Heart right ventricle (tissue), 16 donors: ENCODE measurements around the gene TMEM158. TPM values are rescaled to one million over a fixed set of nuclear protein-coding genes. Genes with fewer than 3 reads are reported as not detected.

Source experiments
- ATAC-seq, 8 donors: fragments of 200-7000 bp; cut with Tn5 transposase; one replicate each; pipeline ENCODE4 v1.9.1; 2020; ENCODE audit warnings: mild to moderate bottlenecking in 8 of 8, moderate library complexity in 8 of 8, moderate number of reproducible peaks in 1 of 8
- DNase-seq, 2 donors: peaks; one replicate each; pipeline ENCODE4 v3.0.0-alpha.2; 2020
- H3K27ac ChIP-seq, 10 donors: fragments of 200-600 bp; sonication (generic) in 2 of 10; one replicate each; pipeline versions ENCODE4 v1.5.0 to v1.8.0; 2020 to 2022; ENCODE audit warnings: mild to moderate bottlenecking in 3 of 10
- H3K27me3 ChIP-seq, 7 donors: fragments of 200-600 bp; one replicate each; pipeline ENCODE4 v1.8.0; 2021 to 2022; ENCODE audit warnings: mild to moderate bottlenecking in 2 of 7
- H3K36me3 ChIP-seq, 9 donors: fragments of 200-600 bp; sonication (generic) in 1 of 9; one replicate each; pipeline versions ENCODE4 v1.5.0 to v1.8.0; 2020 to 2022; ENCODE audit warnings: mild to moderate bottlenecking in 2 of 9
- H3K4me1 ChIP-seq, 9 donors: fragments of 200-600 bp; sonication (generic) in 1 of 9; one replicate each; pipeline versions ENCODE4 v1.5.0 to v1.8.0; 2020 to 2022; ENCODE audit warnings: mild to moderate bottlenecking in 4 of 9
- H3K4me3 ChIP-seq, 10 donors: fragments of 200-600 bp; sonication (generic) in 2 of 10; one replicate each; pipeline versions ENCODE4 v1.5.0 to v1.8.0; 2020 to 2022; ENCODE audit warnings: mild to moderate bottlenecking in 7 of 10, moderate library complexity in 2 of 10
- H3K9me3 ChIP-seq, 11 donors: fragments of 200-600 bp in 10 of 11; sonication (generic) in 2 of 11; one replicate each; pipeline versions ENCODE4 v1.5.0 to v1.8.0; 2013 to 2022; ENCODE audit warnings: mild to moderate bottlenecking in 2 of 11, control low read depth in 1 of 11, moderate library complexity in 1 of 11
- WGBS, 2 donors: extraction: QIAGEN DNeasy Blood & Tissue Kit; methylation state at CpG; one replicate each; pipeline ENCODE4 v1.1.7; 2013; ENCODE audit warnings: inconsistent platforms in 1 of 2; 5-methylcytosine and 5-hydroxymethylcytosine counted together
- intact Hi-C, 10 donors: fragments of 100-400 bp; cut with DNase I; formaldehyde crosslinking; loops; one replicate each; pipeline versions ENCODE4 v1.11.1 to v1.14.2; 2022
- polyA plus RNA-seq, 2 donors: library from polyadenylated mRNA; stranded (reverse); fragments of 200-250 nt; gene quantifications; one replicate each; pipeline ENCODE4 v1.2.3, GENCODE V29; 2013
- total RNA-seq, 10 donors: library from RNA; stranded (reverse); fragmentation: NEBNext Ultra II Directional in 3 of 10; extraction: Animal tissue kit (Norgen Biotek cat#: 25700) in 3 of 10; gene quantifications; one replicate each; pipeline versions ENCODE4 v1.2.1 to v1.2.4, GENCODE V29; 2021 to 2023
- TF ChIP-seq, protein P1 (sequence below), 9 donors: fragments of 200-600 bp; sonication (generic) in 2 of 9; IDR thresholded peaks; one replicate each; pipeline versions ENCODE4 v1.5.0 to v1.8.0; 2021 to 2022; ENCODE audit warnings: antibody characterized with exemption in 9 of 9, mild to moderate bottlenecking in 5 of 9, moderate library complexity in 1 of 9
- donor health status: Arrhythmogenic right ventricular cardiomyopathy.
- donor health status: ischemic (EF 13 %, LVEDD 7.1; RV severe dilation, severe dysfunction).
- donor health status: healthy with polysubstance abuse.
- donor health status: DM: no; HTN: yes; CAD: no.
- donor health status: DM: no; HTN: no; CAD: no.
- donor health status: ischemic (EF 25% LVEDD 6.9; RV normal size, moderate dysfunction).
- donor health status: ischemic (EF 25% LVEDD 5.7; RV mildly dilated, moderate dysfunction).
- donor health status: healthy.
- donor health status: DM: yes; HTN: yes; CAD: no.
- donor health status: Ischemic cardiomyopathy.
- donor health status: ischemic (EF 35%, LVEDD 5.7; RV mildly dilated, moderate dysfunction).
- donor health status: nonischemic (EF 11% LVEDD 7.7; RV severe dilation, severe dysfunction).
- donor health status: DM: yes; HTN: yes; CAD: no.
- donor health status: PGD.
- donor health status: ischemic (EF 29% LVEDD 5.4; RV normal size, mild dysfunction).
- donor health status: nonischemic (EF 23%, LVEDD 6.1; RV moderate dilation, normal function).

TMEM158 gene
- total and polyA plus RNA-seq, 12 donors, result 0.32 to 1.0 (median 0.50) TPM

DNA sequence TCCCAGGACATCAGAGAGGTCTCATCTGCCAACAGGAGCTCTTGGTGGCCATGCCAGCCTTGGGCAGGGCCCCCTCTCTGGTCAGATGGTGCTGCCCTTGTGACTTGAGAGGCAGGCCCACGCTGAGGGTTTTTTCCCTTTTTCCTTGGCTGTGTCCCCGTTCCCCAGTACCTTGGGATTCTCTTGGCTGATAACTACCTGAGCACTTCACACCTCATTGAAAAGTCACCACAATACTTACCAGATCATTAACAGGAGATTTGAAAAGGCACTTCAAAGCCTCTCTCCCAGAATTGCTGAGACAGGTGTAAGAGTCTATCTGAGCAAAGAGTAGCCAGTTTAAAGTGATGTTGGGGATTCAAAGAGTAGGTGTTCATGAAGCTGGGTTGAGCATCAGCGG lies 15.1 kb upstream of the TMEM158 start:
- intact Hi-C loops, result no loop called here
- ATAC-seq, result no peak
- Histone ChIP-seq H3K27me3 (peaks cover 0 to 22% (median 7%) of the 10 kb centered on the region in 7 donors), H3K4me3 (no peak overlapping the region), H3K4me1 (no peaks in the 10 kb centered on the region), H3K9me3 (no peaks in the 10 kb centered on the region), H3K27ac (no peak overlapping the region), H3K36me3 (no peaks in the 10 kb centered on the region)
- TF ChIP-seq, protein P1, sequence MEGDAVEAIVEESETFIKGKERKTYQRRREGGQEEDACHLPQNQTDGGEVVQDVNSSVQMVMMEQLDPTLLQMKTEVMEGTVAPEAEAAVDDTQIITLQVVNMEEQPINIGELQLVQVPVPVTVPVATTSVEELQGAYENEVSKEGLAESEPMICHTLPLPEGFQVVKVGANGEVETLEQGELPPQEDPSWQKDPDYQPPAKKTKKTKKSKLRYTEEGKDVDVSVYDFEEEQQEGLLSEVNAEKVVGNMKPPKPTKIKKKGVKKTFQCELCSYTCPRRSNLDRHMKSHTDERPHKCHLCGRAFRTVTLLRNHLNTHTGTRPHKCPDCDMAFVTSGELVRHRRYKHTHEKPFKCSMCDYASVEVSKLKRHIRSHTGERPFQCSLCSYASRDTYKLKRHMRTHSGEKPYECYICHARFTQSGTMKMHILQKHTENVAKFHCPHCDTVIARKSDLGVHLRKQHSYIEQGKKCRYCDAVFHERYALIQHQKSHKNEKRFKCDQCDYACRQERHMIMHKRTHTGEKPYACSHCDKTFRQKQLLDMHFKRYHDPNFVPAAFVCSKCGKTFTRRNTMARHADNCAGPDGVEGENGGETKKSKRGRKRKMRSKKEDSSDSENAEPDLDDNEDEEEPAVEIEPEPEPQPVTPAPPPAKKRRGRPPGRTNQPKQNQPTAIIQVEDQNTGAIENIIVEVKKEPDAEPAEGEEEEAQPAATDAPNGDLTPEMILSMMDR (IDR thresholded peaks at IDR 0.05), result no peak
- DNase-seq, result no peak
- WGBS, 2 donors, result 48% methylated on average over 3 of the region's 3 CpGs

DNA sequence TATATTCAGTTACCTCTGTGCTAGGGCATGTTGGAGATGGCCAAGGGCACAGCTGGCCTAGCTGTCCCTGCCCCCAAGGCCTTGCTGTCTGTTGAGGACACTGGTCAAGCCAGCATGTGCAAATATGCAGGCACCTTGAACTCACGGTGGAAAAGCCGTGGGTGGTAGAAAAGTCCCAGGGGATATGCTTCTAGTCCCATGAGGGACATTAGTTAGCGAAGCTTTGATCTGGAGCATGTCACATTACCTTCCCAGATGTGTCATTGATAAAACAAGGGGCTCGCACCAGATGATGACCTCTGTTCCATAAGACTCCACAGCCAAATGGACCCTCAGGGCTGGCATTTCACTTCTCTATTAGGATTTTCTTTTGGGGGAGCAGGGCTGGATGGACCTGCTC lies 14.2 kb upstream of the TMEM158 start:
- Histone ChIP-seq H3K4me3 (no peak overlapping the region), H3K9me3 (peaks cover 0 to 3% (median 0%) of the 10 kb centered on the region in 11 donors), H3K4me1 (no peaks in the 10 kb centered on the region), H3K27ac (no peak overlapping the region), H3K27me3 (peaks cover 0 to 23% (median 7%) of the 10 kb centered on the region in 7 donors), H3K36me3 (no peaks in the 10 kb centered on the region)
- TF ChIP-seq, protein P1 (IDR thresholded peaks at IDR 0.05), result no peak
- intact Hi-C loops, result no loop called here
- ATAC-seq (no peak), DNase-seq (no peak)
- WGBS, 2 donors, result 57 to 81% methylated on average over 4 of the region's 4 CpGs

- 73 to 88% methylated on average over 4 of the region's 4 CpGs for WGBS, 2 donors
- no peaks in the 10 kb centered on the region for H3K36me3 ChIP-seq
- H3K9me3 ChIP-seq, result peaks cover 0 to 3% (median 0%) of the 10 kb centered on the region in 11 donors
- no peak overlapping the region for H3K27ac ChIP-seq
- TF ChIP-seq, protein P1 (IDR thresholded peaks at IDR 0.05), result no peak
- peaks cover 0 to 23% (median 7%) of the 10 kb centered on the region in 7 donors for H3K27me3 ChIP-seq
- DNase-seq (no peak), ATAC-seq (no peak)
- H3K4me1 ChIP-seq, result no peaks in the 10 kb centered on the region
- no peak overlapping the region for H3K4me3 ChIP-seq
- intact Hi-C loops, result no loop called here
These were observed 13.2 kb upstream of the TMEM158 start for GRCh38 chr3:45239254-45239653.

DNA sequence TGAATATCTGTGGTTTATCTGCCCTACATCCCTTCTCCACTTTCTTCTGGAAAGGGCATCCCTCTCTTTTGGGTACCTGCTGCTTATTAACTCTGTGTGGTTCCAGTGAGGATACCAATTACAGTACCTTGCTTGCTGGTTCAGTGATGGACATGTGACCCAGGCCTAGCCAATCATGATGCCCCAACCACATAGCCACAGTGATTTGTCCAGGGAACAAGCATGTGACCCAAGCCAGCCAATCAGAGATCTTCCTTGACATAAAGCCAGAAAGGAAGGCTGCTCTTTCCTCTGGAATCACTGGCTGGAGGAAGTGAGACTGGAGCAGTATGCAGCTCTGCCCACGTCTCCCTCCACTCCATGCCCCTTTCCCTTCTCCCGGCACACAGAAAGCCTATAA lies 10.9 kb upstream of the TMEM158 start:
- Histone ChIP-seq H3K36me3 (no peaks in the 10 kb centered on the region), H3K4me3 (no peak overlapping the region), H3K27ac (no peak overlapping the region), H3K27me3 (peaks cover 0 to 19% (median 7%) of the 10 kb centered on the region in 7 donors), H3K9me3 (peaks cover 0 to 3% (median 0%) of the 10 kb centered on the region in 11 donors), H3K4me1 (no peaks in the 10 kb centered on the region)
- ATAC-seq, result no peak
- intact Hi-C loops, result no loop called here
- 71 to 80% methylated on average over 2 of the region's 2 CpGs for WGBS, 2 donors
- no peak for DNase-seq
- TF ChIP-seq, protein P1 (IDR thresholded peaks at IDR 0.05), result no peak
